NOMO-1 treated with DMSO at 0.1 percent for 48 hours (cell line): ENCODE results near the gene HES1.
A peak's percentile ranks its signal among the peaks of the same experiment; 100 is the strongest.
"Not testable (repeated sequence)": the region's sequence is repeated elsewhere in the genome, so short reads cannot be mapped to it uniquely, and the experiment has no call there.

ENCODE experiments used
- DNase-seq: peaks from one replicate; lab custom pipeline; 2025; ENCODE audit not compliant: unreplicated experiment; lab: John Stamatoyannopoulos, UW

Gene HES1, protein sequence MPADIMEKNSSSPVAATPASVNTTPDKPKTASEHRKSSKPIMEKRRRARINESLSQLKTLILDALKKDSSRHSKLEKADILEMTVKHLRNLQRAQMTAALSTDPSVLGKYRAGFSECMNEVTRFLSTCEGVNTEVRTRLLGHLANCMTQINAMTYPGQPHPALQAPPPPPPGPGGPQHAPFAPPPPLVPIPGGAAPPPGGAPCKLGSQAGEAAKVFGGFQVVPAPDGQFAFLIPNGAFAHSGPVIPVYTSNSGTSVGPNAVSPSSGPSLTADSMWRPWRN

GRCh38 chr3:194135806-194136518 lies at the start of gene HES1:
Gene HES1 (plus strand): TSS chr3:194136148. CDS start chr3:194136381, 233 bp downstream.
- peak; percentile 81 for DNase-seq

GRCh38 chr3:194086388-194087075 lies 49.4 kb upstream of the HES1 start:
- DNase-seq, result no peak

DNA sequence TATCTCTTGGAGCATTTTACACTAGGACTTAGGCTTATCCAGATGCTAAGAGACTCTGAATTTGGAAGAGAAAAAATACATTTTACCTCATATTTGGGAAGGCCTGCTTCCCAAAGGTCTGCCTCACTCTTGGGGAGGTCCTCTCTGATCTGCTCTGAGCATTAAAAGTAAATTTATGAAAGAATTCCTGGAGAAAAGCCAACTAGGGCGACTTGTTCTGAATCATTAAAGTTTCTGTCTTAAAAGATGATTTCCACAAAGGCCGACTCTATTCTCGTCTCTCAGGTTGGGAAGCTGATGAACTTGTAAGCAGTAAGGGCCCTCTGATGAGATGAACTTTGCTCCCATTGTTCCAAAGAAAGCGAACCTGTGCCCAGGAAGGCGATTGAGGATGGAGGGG lies 48.7 kb upstream of the HES1 start:
- no peak for DNase-seq

- peak; percentile 53 for DNase-seq
Measured at GRCh38 chr3:194087995-194088855, 47.7 kb upstream of the HES1 start.

GRCh38 chr3:194089357-194090177 lies 46.4 kb upstream of the HES1 start:
- peak; percentile 100 for DNase-seq

DNA sequence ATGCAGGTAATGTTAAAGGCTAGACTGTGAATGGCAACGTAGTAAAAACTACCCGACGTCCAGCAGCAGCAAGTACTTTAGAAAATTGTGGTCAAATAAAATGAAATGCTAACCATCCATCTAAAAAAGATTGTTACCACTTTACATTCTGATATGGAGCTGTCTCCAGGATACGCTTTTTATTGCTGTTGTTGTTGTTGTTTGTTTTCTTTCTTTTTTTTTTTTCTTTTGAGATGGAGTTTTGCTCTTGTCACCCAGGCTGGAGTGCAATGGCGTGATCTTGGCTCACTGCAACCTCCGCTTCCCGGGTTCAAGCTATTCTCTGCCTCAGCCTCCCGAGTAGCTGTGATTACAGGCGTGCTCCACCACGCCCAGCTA lies 45.8 kb upstream of the HES1 start:
- not testable (repeated sequence) for DNase-seq

GRCh38 chr3:194090716-194091115 lies 45.2 kb upstream of the HES1 start:
- DNase-seq, result no peak

GRCh38 chr3:194091141-194091540 lies 44.8 kb upstream of the HES1 start:
- no peak for DNase-seq

GRCh38 chr3:194091897-194092296 lies 44.1 kb upstream of the HES1 start:
- DNase-seq, result not testable (repeated sequence)

DNA sequence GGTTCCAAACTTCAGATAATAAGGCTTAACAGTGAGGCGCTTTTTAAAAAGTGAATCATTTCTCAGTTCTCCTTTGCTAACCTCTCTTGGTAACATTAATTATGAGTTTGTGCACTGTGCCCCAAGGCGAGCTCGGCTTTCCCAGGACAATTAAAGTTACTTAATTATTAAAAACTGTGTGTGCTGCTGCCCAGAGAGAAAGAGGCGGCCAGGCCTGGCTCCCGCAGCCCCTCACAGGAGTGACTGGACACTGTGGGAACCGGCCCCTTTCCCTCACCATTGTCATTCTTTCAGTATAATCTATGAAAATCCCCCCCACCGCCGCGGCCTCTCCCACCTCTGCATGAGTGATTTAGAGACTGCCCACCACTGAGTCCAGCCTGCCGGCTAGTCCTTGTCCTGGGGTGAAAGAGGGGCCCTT lies 43.1 kb upstream of the HES1 start:
- peak; percentile 87 for DNase-seq

DNA sequence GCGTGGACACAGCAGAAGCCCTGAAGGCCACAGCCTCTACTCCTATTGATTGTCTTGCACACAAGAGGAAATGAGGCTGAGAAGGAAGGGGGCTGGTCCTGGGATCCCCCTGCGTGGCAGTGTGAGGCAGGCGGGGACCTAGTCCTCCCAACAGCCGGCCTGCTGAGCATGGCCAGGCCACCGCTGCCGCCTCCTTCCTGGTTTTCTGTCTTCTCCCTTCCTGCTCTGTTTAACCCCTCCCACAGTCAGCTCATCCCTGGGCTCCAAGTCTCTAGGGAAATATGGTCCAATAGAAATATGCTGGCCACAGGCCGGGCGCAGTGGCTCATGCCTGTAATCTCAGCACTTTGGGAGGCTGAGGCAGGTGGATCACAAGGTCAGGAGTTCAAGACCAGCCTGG lies 42.1 kb upstream of the HES1 start:
- DNase-seq, result no peak

DNA sequence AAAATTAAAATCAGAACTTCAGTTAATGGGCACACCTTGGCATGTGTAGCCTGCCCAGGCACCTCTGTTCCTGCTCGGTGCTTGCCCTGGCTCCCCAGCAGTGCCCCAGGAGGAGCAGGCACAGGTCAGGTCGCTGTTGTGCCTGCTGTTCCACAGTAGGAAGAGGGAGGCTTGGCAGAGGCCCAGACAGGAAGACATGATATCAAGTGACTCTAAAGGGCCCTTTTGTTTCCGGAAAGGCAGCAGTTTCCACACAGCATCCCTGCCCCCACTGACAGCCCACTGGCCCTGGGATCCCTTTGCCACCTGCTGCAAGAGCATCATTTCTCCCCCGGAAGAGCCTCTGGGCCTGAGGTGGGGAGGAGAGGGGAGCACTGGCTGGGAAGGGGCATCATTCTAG lies 40.5 kb upstream of the HES1 start:
- no peak for DNase-seq

DNA sequence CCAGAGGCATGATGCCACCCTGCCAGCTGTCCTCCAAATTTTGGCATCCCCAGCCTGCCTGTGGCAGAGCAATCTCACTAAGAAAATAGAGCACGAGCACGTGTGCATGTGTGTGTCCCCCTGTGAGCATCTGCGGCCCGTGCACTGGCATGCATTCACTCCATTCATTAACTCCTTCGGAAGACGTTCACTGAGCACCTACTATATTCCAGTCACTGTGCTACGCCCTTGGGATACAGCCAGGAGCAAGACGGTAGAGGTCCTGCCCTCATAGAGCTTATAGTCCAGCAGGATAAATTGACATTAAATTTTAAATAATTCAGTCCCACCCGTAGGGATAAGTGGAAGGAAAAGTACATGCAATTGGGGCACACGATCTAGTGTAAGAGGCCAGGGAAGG lies 40.0 kb upstream of the HES1 start:
- no peak for DNase-seq

GRCh38 chr3:194097141-194097882 lies 38.6 kb upstream of the HES1 start:
- no peak for DNase-seq

DNA sequence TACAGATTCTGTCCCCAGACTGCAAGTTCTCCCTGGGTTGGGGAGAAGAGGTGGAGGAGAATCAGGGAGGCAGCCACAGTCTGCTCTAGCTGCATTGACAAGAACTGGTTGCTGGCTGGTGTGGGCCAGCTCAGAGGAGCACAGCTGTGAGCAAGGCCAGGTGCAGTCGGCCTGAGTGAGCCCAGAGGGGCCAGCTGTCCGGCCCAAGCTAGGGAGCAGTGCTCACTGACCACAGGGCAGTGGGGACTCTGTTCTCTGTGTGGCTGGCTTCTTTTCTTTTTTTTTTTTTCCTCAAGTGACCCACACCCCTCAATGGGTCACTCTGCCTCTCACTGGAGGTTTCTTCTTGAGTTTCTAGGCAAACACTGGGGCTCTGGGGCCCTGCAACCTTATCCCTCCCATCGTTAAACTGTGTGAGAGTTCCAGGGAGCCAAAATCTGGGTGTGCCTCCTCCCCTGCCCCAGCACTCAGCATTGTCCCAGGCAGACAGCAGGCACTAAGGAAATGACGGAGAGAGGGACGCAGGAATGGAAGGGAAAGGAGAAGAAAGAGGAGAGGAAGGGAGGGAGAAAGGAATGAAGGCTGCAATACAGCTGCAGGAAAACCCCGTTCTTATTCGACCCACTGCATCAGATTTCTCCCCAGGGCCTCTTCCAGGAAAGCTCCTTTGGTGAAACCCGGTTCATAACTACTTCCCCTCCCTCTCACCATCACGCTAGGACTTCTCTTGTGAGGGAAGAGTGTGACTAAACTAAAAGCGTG lies 37.7 kb upstream of the HES1 start:
- peak; percentile 57 for DNase-seq

DNA sequence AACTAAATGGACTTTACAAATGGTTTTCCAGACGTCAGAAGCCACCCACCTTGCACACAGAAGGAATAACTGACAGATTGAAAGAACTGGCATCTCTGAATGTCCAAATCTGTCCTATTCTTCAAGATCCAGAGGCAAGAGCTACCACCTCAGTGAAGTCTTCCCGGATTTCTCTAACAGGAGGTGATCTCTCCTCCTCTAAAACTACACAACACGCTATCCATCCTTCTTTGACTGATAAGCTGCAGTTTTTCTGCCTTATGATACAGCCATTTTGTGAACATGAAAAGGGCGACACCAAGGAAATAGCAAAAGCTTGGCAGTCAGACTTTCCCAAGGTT lies 37.1 kb upstream of the HES1 start:
- no peak for DNase-seq

- no peak for DNase-seq
Measured at GRCh38 chr3:194099215-194099614, 36.7 kb upstream of the HES1 start.

DNA sequence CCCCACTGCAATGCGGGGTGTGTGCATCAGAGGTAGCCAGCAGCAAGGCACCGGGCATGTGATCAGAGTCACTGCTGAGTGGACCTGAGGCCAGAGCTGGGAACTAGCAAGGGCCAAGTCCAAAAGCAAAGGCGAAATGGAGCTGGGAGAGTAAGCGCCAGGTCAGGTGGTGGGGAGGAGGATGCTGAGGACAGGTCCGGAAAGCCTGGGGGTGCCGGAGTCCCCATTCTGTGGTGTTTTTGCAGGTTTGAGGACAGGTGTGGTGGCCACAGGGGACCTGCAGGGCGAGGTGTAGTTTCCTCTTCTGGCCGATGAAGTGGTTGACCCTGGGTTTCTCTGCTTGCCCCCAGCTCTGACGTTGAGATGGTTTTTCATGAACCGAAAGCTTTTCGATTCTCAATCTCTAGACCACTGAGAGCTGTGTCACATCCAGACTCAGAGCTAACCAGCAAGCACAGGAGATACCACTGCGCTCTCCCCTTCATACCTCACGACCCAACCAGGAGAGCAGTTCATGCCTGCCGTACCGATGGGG lies 35.0 kb upstream of the HES1 start:
- no peak for DNase-seq
